Neutrophil (primary cell): ENCODE data around the gene FGF1.

Experiments
- H3K27ac ChIP-seq: fragments of 200-600 bp; sonication (generic); 2 replicates; pipeline ENCODE4 v1.5.1; 2016; ENCODE audit warnings: mild to moderate bottlenecking, moderate library complexity
- H3K27me3 ChIP-seq: fragments of 200-600 bp; sonication (generic); 2 replicates; pipeline ENCODE4 v1.6.0; 2016; ENCODE audit warnings: mild to moderate bottlenecking
- H3K36me3 ChIP-seq: fragments of 200-600 bp; sonication (generic); 2 replicates; pipeline ENCODE4 v1.5.1; 2017
- H3K4me1 ChIP-seq, 2 experiments: fragments of 200-600 bp in 1 of 2; sonication (generic) in 1 of 2; 1 replicate in 1 of 2; 2 replicates in 1 of 2; pipeline versions ENCODE4 v1.5.1 to v1.6.1; 2013 to 2016; ENCODE audit warnings: low read depth in 1 of 2, low read length in 1 of 2, mild to moderate bottlenecking in 1 of 2, moderate library complexity in 1 of 2; ENCODE audit not compliant: control insufficient read depth in 1 of 2, insufficient read depth in 1 of 2
- H3K4me3 ChIP-seq, 2 experiments: fragments of 200-600 bp in 1 of 2; sonication (generic) in 1 of 2; 1 replicate in 1 of 2; 2 replicates in 1 of 2; pipeline ENCODE4 v1.5.1; 2013 to 2016; ENCODE audit warnings: low read depth in 1 of 2, low read length in 1 of 2, mild to moderate bottlenecking in 1 of 2, moderate library complexity in 1 of 2
- H3K9me3 ChIP-seq: fragments of 200-600 bp; sonication (generic); 2 replicates; pipeline ENCODE4 v1.5.1; 2016
- CTCF ChIP-seq: fragments of 200-600 bp; sonication (generic); IDR thresholded peaks from 2 replicates; pipeline ENCODE4 v1.5.1; 2016; ENCODE audit warnings: antibody characterized with exemption

FGF1 gene

DNA sequence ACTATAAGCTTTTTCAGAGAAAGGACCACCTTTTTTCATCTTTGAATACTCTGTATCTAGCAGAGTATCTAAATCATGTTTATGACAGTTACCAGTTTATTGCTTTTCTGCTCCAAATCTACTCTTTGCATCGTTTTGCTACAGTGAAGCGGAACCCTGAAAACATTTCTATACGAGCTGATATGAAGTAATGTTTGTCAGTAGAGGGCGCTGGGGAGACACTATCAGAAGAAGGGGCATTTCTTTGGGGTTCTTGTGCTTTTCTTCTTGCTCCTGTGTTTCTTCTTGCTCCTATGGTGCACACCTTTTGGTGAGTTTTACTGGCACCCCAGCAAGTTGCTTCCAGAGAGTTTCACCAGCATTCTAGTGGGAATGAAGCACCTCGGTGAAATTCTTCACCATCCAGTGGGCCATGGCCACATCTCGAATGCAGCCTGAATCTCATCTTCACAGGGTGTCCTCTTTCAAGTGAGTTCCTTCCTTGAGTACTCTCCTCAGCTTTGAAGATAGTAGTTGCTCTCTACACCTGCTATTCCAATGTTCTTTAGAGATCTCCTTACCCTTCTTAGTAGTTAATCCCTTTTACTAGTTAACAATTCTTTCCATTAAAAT, 98.4 kb downstream of the FGF1 start:
- H3K36me3 ChIP-seq, result no peaks in the 10 kb centered on the region
- H3K27me3 ChIP-seq, result peaks cover 29% of the 10 kb centered on the region
- TF ChIP-seq CTCF, result no peak
- H3K9me3 ChIP-seq, result no peaks in the 10 kb centered on the region
- H3K4me1 ChIP-seq, result no peaks in the 10 kb centered on the region
- no peak overlapping the region for H3K27ac ChIP-seq
- no peak overlapping the region for H3K4me3 ChIP-seq

- no peaks in the 10 kb centered on the region for H3K9me3 ChIP-seq
- peaks cover 25% of the 10 kb centered on the region for H3K27me3 ChIP-seq
- no peak for TF ChIP-seq CTCF
- no peak overlapping the region for H3K4me3 ChIP-seq
- no peak overlapping the region for H3K27ac ChIP-seq
- no peaks in the 10 kb centered on the region for H3K36me3 ChIP-seq
- H3K4me1 ChIP-seq, result no peaks in the 10 kb centered on the region
Observed at GRCh38 chr5:142586552-142586951, 99.3 kb downstream of the FGF1 start.

DNA sequence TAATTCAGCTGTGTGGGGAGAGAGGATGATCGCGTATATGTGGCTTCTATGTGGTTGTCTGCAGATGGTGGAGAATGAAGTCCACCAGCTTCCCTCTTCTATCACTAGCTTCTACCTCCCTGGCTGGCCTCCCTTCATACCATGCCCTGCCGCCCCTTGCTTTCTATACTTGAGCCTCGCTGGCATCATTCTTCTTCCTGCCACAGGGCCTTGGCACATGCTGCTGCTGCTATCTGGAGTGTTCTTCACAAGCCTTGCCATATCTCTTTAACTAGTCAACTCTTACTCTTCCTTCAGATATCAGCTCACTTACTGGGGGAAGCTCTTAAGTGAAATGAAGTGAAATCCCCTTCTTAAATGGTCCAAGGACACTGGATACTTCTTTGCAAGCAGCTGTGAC, 100.4 kb downstream of the FGF1 start:
- no peak for TF ChIP-seq CTCF
- peaks cover 16% of the 10 kb centered on the region for H3K27me3 ChIP-seq
- H3K4me1 ChIP-seq, result no peaks in the 10 kb centered on the region
- H3K9me3 ChIP-seq, result no peaks in the 10 kb centered on the region
- no peak overlapping the region for H3K4me3 ChIP-seq
- H3K36me3 ChIP-seq, result no peaks in the 10 kb centered on the region
- no peak overlapping the region for H3K27ac ChIP-seq

GRCh38 chr5:142584891-142585290, 101.0 kb downstream of the FGF1 start:
- no peaks in the 10 kb centered on the region for H3K9me3 ChIP-seq
- H3K27ac ChIP-seq, result no peak overlapping the region
- peaks cover 10% of the 10 kb centered on the region for H3K27me3 ChIP-seq

GRCh38 chr5:142578161-142578830, 107.6 kb downstream of the FGF1 start:
- H3K27ac ChIP-seq, result no peak overlapping the region
- no peak overlapping the region for H3K4me3 ChIP-seq
- no peaks in the 10 kb centered on the region for H3K9me3 ChIP-seq
- H3K27me3 ChIP-seq, result no peaks in the 10 kb centered on the region
- TF ChIP-seq CTCF, result no peak
- no peaks in the 10 kb centered on the region for H3K4me1 ChIP-seq
- no peaks in the 10 kb centered on the region for H3K36me3 ChIP-seq

More at GRCh38 chr5:142584891-142585290, 101.0 kb downstream of the FGF1 start:
- no peak overlapping the region for H3K4me3 ChIP-seq
- H3K36me3 ChIP-seq, result no peaks in the 10 kb centered on the region
- no peaks in the 10 kb centered on the region for H3K4me1 ChIP-seq
- no peak for TF ChIP-seq CTCF
